GM12878 (cell line): Measurements from ENCODE around the gene SPIRE2.

Experiments
- E4F1 ChIP-seq: fragments of 450-650 bp; IDR thresholded peaks from 2 replicates; pipeline ENCODE4 v1.6.1; 2018; ENCODE audit warnings: borderline replicate concordance, mild to moderate bottlenecking; ENCODE audit not compliant: partially characterized antibody
- MYC ChIP-seq: IDR thresholded peaks from 2 replicates; pipeline ENCODE4 v1.6.1; 2011; ENCODE audit warnings: mild to moderate bottlenecking, low read length, moderate library complexity, inconsistent platforms; ENCODE audit not compliant: insufficient read depth, insufficient replicate concordance, insufficient read length, severe bottlenecking
- PBX3 ChIP-seq: IDR thresholded peaks from 2 replicates; pipeline ENCODE4 v1.6.1; 2011; ENCODE audit warnings: mild to moderate bottlenecking, low read depth, low read length, moderate library complexity; ENCODE audit not compliant: insufficient replicate concordance

GRCh38 chr16:89798832-89799370 lies 29.4 kb upstream of the SPIRE2 start:
- TF ChIP-seq E4F1 (no peak), PBX3 (no peak), MYC (no peak)
